ENCODE results near the gene CPA1.

CPA1 gene

GRCh38 chr7:130356121-130356875, 24.0 kb upstream of the CPA1 start:
- DNase-seq (ENCODE audit: low read depth in 2 of 2, low spot score in 1 of 2), result no peak

DNA sequence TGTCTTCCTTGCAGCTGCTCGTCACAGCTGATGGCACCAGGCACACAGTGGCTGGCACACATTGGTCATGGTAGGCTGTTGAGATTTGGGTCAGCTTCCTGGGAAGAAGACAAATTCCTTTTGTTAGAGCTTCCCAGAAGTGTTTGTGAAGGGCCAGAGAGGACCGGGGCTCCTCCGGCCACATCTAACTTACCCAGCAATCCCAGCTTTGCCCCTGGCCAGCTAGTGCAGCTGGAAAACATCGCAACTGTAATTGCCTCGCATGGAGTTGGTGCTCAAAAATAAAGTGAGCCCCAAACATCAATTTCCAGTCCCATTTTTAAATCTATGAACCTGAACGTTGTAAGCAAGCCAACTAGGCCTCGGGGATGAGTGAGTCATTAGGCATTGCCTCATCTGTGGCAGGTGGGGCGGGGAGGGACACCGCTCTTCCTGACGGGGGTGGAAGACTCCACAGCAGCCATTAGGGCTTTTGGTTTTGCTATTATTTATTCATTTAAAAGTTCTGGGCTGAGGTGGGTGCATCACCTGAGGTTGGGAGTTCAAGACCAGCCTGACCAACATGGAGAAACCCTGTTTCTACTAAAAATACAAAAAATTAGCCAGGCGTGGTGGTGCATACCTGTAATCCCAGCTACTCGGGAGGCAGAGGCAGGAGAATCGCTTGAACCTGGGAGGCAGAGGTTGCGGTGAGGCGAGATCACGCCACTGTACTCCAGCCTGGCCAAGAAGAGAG, 23.2 kb upstream of the CPA1 start:
- DNase-seq (ENCODE audit: low read depth in 2 of 2, low spot score in 1 of 2), result no peak

DNA sequence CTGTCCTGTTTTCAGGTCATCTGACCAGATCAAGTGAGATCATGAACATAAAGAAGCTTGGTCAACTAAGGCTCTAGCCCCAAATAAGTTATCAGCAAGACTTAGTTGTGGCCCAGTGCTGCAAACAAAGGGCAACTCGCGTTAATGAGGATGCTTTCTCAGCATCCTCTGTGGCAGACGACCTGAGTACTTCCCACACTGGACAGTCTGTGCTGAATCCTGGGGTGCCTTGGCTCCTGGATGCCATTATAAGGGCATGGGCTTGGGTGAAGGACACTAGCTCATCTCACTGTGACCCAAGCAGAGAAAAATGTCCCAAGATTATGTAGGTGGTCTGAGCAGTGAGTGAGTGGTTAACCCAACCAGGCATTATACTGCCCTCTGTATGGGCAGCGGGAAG, 21.8 kb upstream of the CPA1 start:
- DNase-seq (ENCODE audit: low read depth in 2 of 2, low spot score in 1 of 2), result no peak

GRCh38 chr7:130359276-130359857, 20.9 kb upstream of the CPA1 start:
- DNase-seq (ENCODE audit: low read depth in 2 of 2, low spot score in 1 of 2), result no peak

DNA sequence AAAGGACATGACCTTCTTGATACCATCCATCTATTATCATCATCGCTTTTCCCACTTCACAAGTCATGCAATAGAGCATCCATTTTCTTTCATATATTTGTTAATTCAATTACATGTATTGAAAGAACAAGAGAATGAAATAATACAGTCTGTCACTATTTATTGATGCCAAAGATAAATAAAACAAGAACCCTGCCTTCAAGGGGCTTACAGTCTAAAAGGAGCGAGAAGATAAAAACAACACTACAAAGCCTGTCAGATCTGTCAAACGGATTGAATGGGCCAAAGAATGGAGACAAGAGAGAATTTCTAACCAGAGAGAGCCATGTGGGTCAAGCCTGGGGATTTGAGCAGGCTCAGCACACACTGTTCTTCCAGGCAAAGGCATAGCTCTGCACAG, 19.8 kb upstream of the CPA1 start:
- DNase-seq (ENCODE audit: low read depth in 2 of 2, low spot score in 1 of 2), result no peak

GRCh38 chr7:130361681-130362080, 18.6 kb upstream of the CPA1 start:
- no peak for DNase-seq (ENCODE audit: low read depth in 2 of 2, low spot score in 1 of 2)

GRCh38 chr7:130362251-130362816, 18.0 kb upstream of the CPA1 start:
- DNase-seq (ENCODE audit: low read depth in 2 of 2, low spot score in 1 of 2), result no peak

DNA sequence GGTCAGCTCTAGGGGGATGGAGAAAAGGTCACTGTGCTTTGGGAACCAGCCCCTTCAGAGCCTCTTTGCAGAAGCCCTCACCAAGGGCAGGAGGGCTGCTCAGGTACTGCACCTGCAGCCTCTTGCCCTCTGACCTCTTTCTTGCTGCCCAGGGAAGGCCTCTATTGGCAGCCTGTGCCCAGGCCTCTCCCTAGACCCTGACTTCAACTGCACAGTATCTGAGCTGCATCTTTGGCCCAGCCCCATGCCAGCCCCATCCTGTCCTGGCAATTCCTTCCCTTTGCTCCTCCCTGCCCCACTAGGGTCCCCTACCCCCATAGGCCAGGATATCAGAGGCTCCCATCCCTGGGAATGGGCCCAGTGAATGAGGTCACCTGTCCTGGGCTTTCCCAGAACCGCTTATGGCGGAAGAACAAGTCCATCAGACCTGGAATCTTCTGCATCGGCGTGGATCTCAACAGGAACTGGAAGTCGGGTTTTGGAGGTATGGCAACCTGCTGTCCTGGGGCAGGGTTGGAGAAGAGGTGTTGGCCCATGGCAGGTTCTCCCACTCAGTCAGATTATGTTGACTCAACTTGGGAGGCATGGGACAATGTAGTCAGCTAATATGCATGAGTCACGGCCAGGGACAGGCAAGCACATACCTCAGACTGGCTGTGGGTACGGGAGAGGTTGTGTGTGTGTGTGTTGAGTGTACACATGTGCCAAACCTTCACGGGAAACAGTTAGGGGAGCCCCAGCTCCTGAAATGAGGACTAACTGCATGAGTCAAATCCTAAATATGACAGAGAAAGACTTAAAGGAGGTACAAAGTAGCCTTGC, 17.1 kb upstream of the CPA1 start:
- no peak for DNase-seq (ENCODE audit: low read depth in 2 of 2, low spot score in 1 of 2)

- no peak for DNase-seq (ENCODE audit: low read depth in 2 of 2, low spot score in 1 of 2)
Observed at GRCh38 chr7:130364451-130364850, 15.8 kb upstream of the CPA1 start.

DNA sequence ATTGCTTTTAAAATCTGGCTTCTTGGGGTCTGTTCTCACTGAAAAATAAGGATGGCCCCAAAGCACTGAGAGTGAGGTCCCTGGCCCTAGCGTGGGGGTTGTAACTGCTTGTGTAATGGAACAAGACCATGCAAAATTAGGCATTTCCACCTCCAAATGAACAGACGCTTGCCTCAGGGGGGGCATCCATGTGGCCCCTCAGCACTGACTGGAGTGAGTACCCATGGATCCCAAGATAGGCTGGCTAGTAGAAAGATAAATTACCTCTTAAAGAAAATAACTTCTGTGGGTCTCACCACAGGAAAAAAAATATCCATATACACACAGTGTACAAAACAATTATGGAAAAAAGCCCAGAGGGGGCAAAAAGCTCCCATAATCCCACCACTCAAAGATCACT, 15.2 kb upstream of the CPA1 start:
- DNase-seq (ENCODE audit: low read depth in 2 of 2, low spot score in 1 of 2), result no peak

GRCh38 chr7:130365511-130366441, 14.5 kb upstream of the CPA1 start:
- DNase-seq (ENCODE audit: low read depth in 2 of 2, low spot score in 1 of 2), result no peak

- no peak for DNase-seq (ENCODE audit: low read depth in 2 of 2, low spot score in 1 of 2)
Observed at GRCh38 chr7:130366564-130366963, 13.7 kb upstream of the CPA1 start.

DNA sequence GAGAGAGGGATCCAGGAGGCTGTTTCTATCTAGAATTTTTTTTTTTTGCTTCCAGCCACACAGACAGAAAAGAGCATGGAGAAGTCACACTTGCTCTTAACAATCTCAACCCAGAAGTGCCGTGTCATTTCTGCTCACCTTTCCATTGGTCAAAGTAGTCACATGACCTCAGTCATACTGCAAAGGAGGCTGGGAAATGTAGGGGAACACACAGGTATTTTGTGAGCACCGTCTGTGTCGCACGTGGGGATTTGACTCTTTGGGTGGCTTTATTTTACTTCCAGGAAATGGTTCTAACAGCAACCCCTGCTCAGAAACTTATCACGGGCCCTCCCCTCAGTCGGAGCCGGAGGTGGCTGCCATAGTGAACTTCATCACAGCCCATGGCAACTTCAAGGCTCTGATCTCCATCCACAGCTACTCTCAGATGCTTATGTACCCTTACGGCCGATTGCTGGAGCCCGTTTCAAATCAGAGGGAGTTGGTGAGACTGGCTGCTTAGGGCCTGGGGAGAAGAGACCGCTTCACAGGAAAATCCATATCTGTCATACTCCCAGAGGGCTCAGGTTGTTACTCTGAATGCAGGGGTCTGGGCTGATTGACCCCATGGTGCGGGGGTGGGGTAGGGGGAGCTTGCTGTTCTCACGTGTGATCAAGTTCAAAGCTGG, 13.1 kb upstream of the CPA1 start:
- DNase-seq (ENCODE audit: low read depth in 2 of 2, low spot score in 1 of 2), result no peak

DNA sequence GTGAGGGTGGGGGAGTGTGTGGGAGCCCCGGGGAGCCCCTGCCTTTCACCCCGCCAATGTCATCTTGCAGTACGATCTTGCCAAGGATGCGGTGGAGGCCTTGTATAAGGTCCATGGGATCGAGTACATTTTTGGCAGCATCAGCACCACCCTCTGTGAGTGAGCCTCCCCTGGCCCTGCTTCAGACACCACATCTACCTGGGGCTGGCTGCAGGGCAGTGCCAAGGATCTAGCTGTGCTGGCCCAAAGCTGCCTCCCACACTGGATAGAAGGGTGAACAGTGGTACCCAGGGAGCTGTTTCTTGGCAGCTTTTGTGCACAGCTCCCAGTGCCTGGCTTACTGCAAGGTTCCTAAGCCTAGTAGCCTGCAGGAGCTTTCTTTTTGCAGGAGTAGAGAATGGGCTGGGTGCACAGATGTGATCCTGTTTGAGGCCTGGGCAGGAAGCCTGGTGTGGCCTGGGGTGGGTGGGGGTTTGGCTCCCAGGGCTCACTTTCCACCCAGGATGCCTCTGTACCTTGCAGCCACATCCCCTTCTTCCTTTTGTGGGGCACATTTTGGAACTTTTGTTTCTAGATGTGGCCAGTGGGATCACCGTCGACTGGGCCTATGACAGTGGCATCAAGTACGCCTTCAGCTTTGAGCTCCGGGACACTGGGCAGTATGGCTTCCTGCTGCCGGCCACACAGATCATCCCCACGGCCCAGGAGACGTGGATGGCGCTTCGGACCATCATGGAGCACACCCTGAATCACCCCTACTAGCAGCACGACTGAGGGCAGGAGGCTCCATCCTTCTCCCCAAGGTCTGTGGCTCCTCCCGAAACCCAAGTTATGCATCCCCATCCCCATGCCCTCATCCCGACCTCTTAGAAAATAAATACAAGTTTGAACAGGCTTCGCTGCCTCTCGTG, 12.2 kb upstream of the CPA1 start:
- DNase-seq (ENCODE audit: low read depth in 2 of 2, low spot score in 1 of 2), result no peak

- no peak for DNase-seq (ENCODE audit: low read depth in 2 of 2, low spot score in 1 of 2)
Observed at GRCh38 chr7:130369110-130369711, 11.1 kb upstream of the CPA1 start.

DNA sequence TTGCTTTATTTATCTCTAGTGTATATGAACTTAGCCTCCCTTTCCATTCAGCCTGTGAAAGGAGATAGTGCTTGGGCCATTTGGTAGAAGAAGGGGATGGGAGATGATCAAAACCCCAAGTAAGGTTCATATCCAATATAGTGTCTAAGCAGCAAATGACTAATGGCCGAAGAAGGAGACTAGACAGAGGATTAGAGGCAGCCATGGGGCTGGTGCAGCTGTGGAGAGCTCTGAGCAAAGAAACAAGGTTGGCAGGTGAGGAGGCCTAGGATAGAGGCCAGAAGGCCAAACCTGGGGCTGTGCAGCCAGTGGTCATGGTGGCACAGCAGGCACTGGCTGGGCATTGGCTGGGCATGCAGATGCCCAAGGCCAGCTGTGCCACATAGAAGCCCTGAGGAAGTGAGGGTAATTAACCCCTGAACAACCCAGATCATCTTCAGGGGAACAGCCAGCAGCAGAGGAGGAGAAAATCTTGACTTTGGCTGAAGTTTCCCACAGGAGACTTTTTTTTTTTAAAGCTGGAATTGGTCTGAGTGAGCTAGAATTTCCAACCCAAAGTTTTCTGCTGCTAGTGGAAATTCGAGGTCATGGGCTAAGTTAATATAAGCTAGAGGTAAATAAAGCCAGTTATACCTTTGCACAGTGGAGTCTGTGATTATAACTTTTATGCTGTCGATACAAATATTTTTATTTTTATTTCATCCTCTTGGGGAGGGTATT, 10.3 kb upstream of the CPA1 start:
- DNase-seq (ENCODE audit: low read depth in 2 of 2, low spot score in 1 of 2), result no peak

- DNase-seq (ENCODE audit: low read depth in 2 of 2, low spot score in 1 of 2), result no peak
Observed at GRCh38 chr7:130371046-130371445, 9.2 kb upstream of the CPA1 start.

All from stimulated activated CD8-positive, alpha-beta memory T cell treated with anti-CD3 and anti-CD28 coated beads, Interleukin-4, amount 100 ng/mL, for 4 hours (primary cell).